HCT116 (cell line): ENCODE results near the gene LIPN. TPM values are rescaled to one million over a fixed set of nuclear protein-coding genes. Genes with fewer than 3 reads are reported as not detected.

Source experiments
- ATAC-seq: fragments of 200-7000 bp; cut with Tn5 transposase; 2 replicates; pipeline ENCODE4 v1.9.1; 2020; ENCODE audit warnings: mild to moderate bottlenecking, moderate library complexity
- BruUV-seq: library from RNA; stranded (reverse); fragments of 400-500 nt; replicated peaks from 2 replicates; lab custom pipeline; 2021; lab: Mats Ljungman, UMichigan
- CTCF ChIA-PET: fragments of 300-600 bp; sonication (Branson Sonifier 250); formaldehyde crosslinking; loops from one replicate; lab custom pipeline; 2021; ENCODE audit warnings: antibody characterized with exemption; lab: Charles Lee
- POLR2A ChIA-PET: fragments of 300-600, 350-600 bp; sonication (Branson Sonifier 250); formaldehyde crosslinking; loops from one replicate; lab custom pipeline; 2021; ENCODE audit warnings: antibody characterized with exemption; lab: Charles Lee
- RAD21 ChIA-PET, 2 experiments: fragments of 300-600 bp; sonication (Branson Sonifier 250); formaldehyde crosslinking; loops; one replicate each; lab custom pipeline; 2023; ENCODE audit warnings: low total read pairs in 2 of 2; ENCODE audit not compliant: uncharacterized antibody in 2 of 2, unreplicated experiment in 2 of 2, low non-redundant PET in 1 of 2; lab: Charles Lee
- DNase-seq: peaks from one replicate; pipeline ENCODE4 v3.0.0-alpha.2; 2010; ENCODE audit warnings: low read depth, low spot score
- H2AFZ ChIP-seq: fragments of 200-600 bp; shearing (Covaris generic), sonication (generic); 2 replicates; pipeline ENCODE4 v1.6.1; 2017; ENCODE audit warnings: low read depth, mixed run types, mixed read lengths, antibody characterized with exemption, low read length; ENCODE audit not compliant: poor library complexity, severe bottlenecking
- H3K27ac ChIP-seq: 2 replicates; pipeline ENCODE4 v1.5.1; 2012; ENCODE audit warnings: low read depth, low read length
- H3K27me3 ChIP-seq: fragments of 200-600 bp; sonication (generic); 2 replicates; pipeline ENCODE4 v1.6.1; 2016; ENCODE audit warnings: mixed run types, low read length, mixed read lengths; ENCODE audit not compliant: insufficient read depth
- H3K36me3 ChIP-seq, 2 experiments: fragments of 200-500 bp in 1 of 2; fragments of 200-600 bp in 1 of 2; sonication (Bioruptor generic) in 1 of 2; sonication (generic) in 1 of 2; 2 replicates each; pipeline versions ENCODE4 v1.5.1 to v1.6.1; 2014 to 2016; ENCODE audit warnings: low read length in 2 of 2, inconsistent platforms in 1 of 2, mixed read lengths in 1 of 2, mixed run types in 1 of 2; ENCODE audit not compliant: insufficient read depth in 2 of 2, control insufficient read depth in 1 of 2
- H3K4me1 ChIP-seq, 2 experiments: fragments of 200-600 bp in 1 of 2; sonication (generic) in 1 of 2; 2 replicates each; pipeline versions ENCODE4 v1.5.1 to v1.6.1; 2012 to 2017; ENCODE audit warnings: low read length in 2 of 2, inconsistent platforms in 1 of 2, mild to moderate bottlenecking in 1 of 2, mixed read lengths in 1 of 2, mixed run types in 1 of 2, moderate library complexity in 1 of 2; ENCODE audit not compliant: insufficient read depth in 2 of 2, control insufficient read depth in 1 of 2
- H3K4me2 ChIP-seq: fragments of 200-600 bp; sonication (generic); 2 replicates; pipeline ENCODE4 v1.6.1; 2017; ENCODE audit warnings: mixed run types, low read length, mixed read lengths
- H3K4me3 ChIP-seq, 2 experiments: fragments of 200-600 bp in 1 of 2; sonication (generic) in 1 of 2; replicated peaks in 1 of 2; 2 replicates each; pipeline ENCODE4 v1.5.1; 2011 to 2016; ENCODE audit warnings: low read length in 2 of 2, control low read depth in 1 of 2, low read depth in 1 of 2, mild to moderate bottlenecking in 1 of 2, mixed read lengths in 1 of 2, mixed run types in 1 of 2
- H3K79me2 ChIP-seq: fragments of 200-600 bp; sonication (generic); 2 replicates; pipeline ENCODE4 v1.6.1; 2017; ENCODE audit warnings: mild to moderate bottlenecking, mixed run types, low read length, moderate library complexity, mixed read lengths; ENCODE audit not compliant: insufficient read depth
- H3K9ac ChIP-seq: fragments of 200-600 bp; sonication (generic); 2 replicates; pipeline ENCODE4 v1.6.1; 2016; ENCODE audit warnings: low read length, mixed read lengths
- H3K9me2 ChIP-seq: fragments of 200-600 bp; sonication (generic), shearing (Covaris generic); 2 replicates; pipeline ENCODE4 v1.6.1; 2017; ENCODE audit warnings: mixed run types, mild to moderate bottlenecking, moderate library complexity; ENCODE audit not compliant: insufficient read depth
- H3K9me3 ChIP-seq, 2 experiments: fragments of 200-500 bp in 1 of 2; fragments of 200-600 bp in 1 of 2; sonication (Bioruptor generic) in 1 of 2; sonication (generic) in 1 of 2; 2 replicates each; pipeline ENCODE4 v1.6.1; 2014 to 2017; ENCODE audit warnings: low read length in 2 of 2, mixed read lengths in 2 of 2, inconsistent platforms in 1 of 2, low read depth in 1 of 2, mild to moderate bottlenecking in 1 of 2, mixed run types in 1 of 2, moderate library complexity in 1 of 2; ENCODE audit not compliant: control insufficient read depth in 1 of 2, insufficient read depth in 1 of 2
- H4K20me1 ChIP-seq: fragments of 200-600 bp; sonication (generic), shearing (Covaris generic); 2 replicates; pipeline ENCODE4 v1.6.1; 2017; ENCODE audit warnings: mixed run types, mild to moderate bottlenecking, moderate library complexity; ENCODE audit not compliant: insufficient read depth
- ATF3 ChIP-seq: IDR thresholded peaks from 2 replicates; pipeline ENCODE4 v1.6.1; 2012
- CBX3 ChIP-seq: IDR thresholded peaks from 2 replicates; pipeline ENCODE4 v1.6.1; 2012; ENCODE audit warnings: low read depth
- CEBPB ChIP-seq: IDR thresholded peaks from 2 replicates; pipeline ENCODE4 v1.6.1; 2012; ENCODE audit warnings: low read depth
- CTCF ChIP-seq, 3 experiments: fragments of 200-600 bp in 1 of 3; sonication (generic) in 1 of 3; IDR thresholded peaks in 2 of 3; conservative IDR thresholded peaks in 1 of 3; 2 replicates each; pipeline ENCODE4 v1.5.1; 2012 to 2017; ENCODE audit warnings: low read depth in 2 of 3, low read length in 2 of 3, antibody characterized with exemption in 1 of 3, borderline replicate concordance in 1 of 3, control low read depth in 1 of 3, mild to moderate bottlenecking in 1 of 3, mixed read lengths in 1 of 3, mixed run types in 1 of 3, moderate library complexity in 1 of 3; ENCODE audit not compliant: insufficient read depth in 1 of 3
- ELF1 ChIP-seq: IDR thresholded peaks from 2 replicates; pipeline ENCODE4 v1.6.1; 2012; ENCODE audit warnings: low read depth, borderline replicate concordance
- POLR2A ChIP-seq: IDR thresholded peaks from 2 replicates; pipeline ENCODE4 v1.7.0; 2011; ENCODE audit warnings: borderline replicate concordance; ENCODE audit not compliant: insufficient read depth, insufficient read length; ENCODE audit errors: extremely low read depth
- RAD21 ChIP-seq: IDR thresholded peaks from 2 replicates; pipeline ENCODE4 v1.6.1; 2012; ENCODE audit warnings: low read depth, mild to moderate bottlenecking
- SP1 ChIP-seq: IDR thresholded peaks from 2 replicates; pipeline ENCODE4 v1.6.1; 2012; ENCODE audit warnings: low read depth
- YY1 ChIP-seq: IDR thresholded peaks from 2 replicates; pipeline ENCODE4 v1.6.1; 2011; ENCODE audit warnings: low read length, low read depth, moderate library complexity, mild to moderate bottlenecking; ENCODE audit not compliant: insufficient replicate concordance; ENCODE audit errors: extremely low read depth
- ZNF274 ChIP-seq: fragments of 200-500 bp; sonication (Bioruptor generic); IDR thresholded peaks from 2 replicates; pipeline ENCODE4 v1.6.1; 2014; ENCODE audit warnings: mild to moderate bottlenecking, low read depth, low read length, inconsistent platforms
- intact Hi-C: fragments of 100-400 bp; cut with micrococcal nuclease; formaldehyde crosslinking; loops from 2 replicates; pipeline ENCODE4 v1.10.0; 2022
- total RNA-seq: library from RNA; stranded (reverse); gene quantifications from one replicate; pipeline ENCODE4 v1.2.1, GENCODE V29; 2021; ENCODE audit not compliant: unreplicated experiment
- TF ChIP-seq, protein P1 (sequence below): IDR thresholded peaks from 2 replicates; pipeline ENCODE4 v1.6.1; 2012; ENCODE audit warnings: low read depth

Gene LIPN
- total RNA-seq, 1 experiment from 2014 or later, result not detected

DNA sequence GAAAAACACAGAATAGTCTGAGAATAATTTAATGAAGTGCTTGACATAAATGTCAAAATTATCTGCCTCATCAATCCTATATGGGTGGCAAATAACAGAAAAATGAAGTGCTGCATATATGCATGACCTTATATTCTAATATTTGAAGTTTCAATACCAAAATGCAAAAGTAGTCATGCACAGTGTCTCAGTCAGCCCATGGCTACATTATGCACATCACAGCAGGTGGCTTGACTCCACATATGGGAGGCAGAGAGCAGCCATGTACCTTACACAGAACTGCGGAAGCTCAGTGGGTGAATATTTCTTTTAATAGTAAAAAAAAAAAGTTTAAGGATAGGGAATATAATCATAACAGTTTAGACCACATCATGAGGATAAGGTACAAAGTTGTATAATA is 17.4 kb upstream of the LIPN start (continued):
- no peak for TF ChIP-seq CTCF (IDR thresholded peaks at IDR 0.05 in 2 of 3, conservative IDR thresholded peaks at IDR 0.05 in 1 of 3; ENCODE audit: borderline replicate concordance in 1 of 3, insufficient read depth in 1 of 3, low read depth in 2 of 3, low read length in 2 of 3)

GRCh38 chr10:88744002-88744401 is 15.8 kb upstream of the LIPN start:
- ChIA-PET CTCF (interaction anchor here (2.6 kb wide), 1 partner anchor 16 kb away, joined by 12 read pairs; no protein-coding TSS in a partner anchor), RAD21 (no interaction called here), POLR2A (no interaction called here)
- Histone ChIP-seq H3K4me3 (no peak overlapping the region), H3K36me3 (no peaks in the 10 kb centered on the region), H4K20me1 (no peaks in the 10 kb centered on the region), H3K27me3 (no peaks in the 10 kb centered on the region), H3K9me3 (no peaks in the 10 kb centered on the region), H3K4me1 (no peaks in the 10 kb centered on the region), H2AFZ (no peak overlapping the region), H3K4me2 (no peak overlapping the region), H3K9ac (no peak overlapping the region), H3K27ac (no peak overlapping the region), H3K9me2 (no peaks in the 10 kb centered on the region), H3K79me2 (no peaks in the 10 kb centered on the region)
- TF ChIP-seq YY1, result no peak
- no peak for TF ChIP-seq CEBPB
- no peak for TF ChIP-seq CBX3
- TF ChIP-seq RAD21, result peak; percentile 52
- TF ChIP-seq ELF1, result no peak
- no peak for TF ChIP-seq SP1
- TF ChIP-seq ZNF274, result no peak
- TF ChIP-seq ATF3, result no peak
- no peak for TF ChIP-seq POLR2A
- peak in 2 of 3 experiments; percentile 25 to 29; a peak in 2 of 6 replicates for TF ChIP-seq CTCF (IDR thresholded peaks at IDR 0.05 in 2 of 3, conservative IDR thresholded peaks at IDR 0.05 in 1 of 3; ENCODE audit: borderline replicate concordance in 1 of 3, insufficient read depth in 1 of 3, low read depth in 2 of 3, low read length in 2 of 3)
- TF ChIP-seq, protein P1, sequence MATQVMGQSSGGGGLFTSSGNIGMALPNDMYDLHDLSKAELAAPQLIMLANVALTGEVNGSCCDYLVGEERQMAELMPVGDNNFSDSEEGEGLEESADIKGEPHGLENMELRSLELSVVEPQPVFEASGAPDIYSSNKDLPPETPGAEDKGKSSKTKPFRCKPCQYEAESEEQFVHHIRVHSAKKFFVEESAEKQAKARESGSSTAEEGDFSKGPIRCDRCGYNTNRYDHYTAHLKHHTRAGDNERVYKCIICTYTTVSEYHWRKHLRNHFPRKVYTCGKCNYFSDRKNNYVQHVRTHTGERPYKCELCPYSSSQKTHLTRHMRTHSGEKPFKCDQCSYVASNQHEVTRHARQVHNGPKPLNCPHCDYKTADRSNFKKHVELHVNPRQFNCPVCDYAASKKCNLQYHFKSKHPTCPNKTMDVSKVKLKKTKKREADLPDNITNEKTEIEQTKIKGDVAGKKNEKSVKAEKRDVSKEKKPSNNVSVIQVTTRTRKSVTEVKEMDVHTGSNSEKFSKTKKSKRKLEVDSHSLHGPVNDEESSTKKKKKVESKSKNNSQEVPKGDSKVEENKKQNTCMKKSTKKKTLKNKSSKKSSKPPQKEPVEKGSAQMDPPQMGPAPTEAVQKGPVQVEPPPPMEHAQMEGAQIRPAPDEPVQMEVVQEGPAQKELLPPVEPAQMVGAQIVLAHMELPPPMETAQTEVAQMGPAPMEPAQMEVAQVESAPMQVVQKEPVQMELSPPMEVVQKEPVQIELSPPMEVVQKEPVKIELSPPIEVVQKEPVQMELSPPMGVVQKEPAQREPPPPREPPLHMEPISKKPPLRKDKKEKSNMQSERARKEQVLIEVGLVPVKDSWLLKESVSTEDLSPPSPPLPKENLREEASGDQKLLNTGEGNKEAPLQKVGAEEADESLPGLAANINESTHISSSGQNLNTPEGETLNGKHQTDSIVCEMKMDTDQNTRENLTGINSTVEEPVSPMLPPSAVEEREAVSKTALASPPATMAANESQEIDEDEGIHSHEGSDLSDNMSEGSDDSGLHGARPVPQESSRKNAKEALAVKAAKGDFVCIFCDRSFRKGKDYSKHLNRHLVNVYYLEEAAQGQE, result no peak
- DNase-seq (no peak), ATAC-seq (peak; percentile 69)
- BruUV-seq, result no TSS peak
- intact Hi-C loops, result no loop called here
